ENCODE data around the gene ENO2. TPM values are rescaled to one million over a fixed set of nuclear protein-coding genes. Genes with fewer than 3 reads are reported as not detected.

The ENO2 gene
- polyA plus RNA-seq, 1 of the 3 experiments (the other 2 are of a cell fraction): 50.6 TPM

- Histone ChIP-seq H3K27me3 (ENCODE audit: insufficient read depth) (no peaks in the 10 kb centered on the region), H3K4me1 (ENCODE audit: control insufficient read depth in 1 of 2, insufficient read depth in 2 of 2, low read depth in 1 of 2, low read length in 1 of 2) (peaks cover 6 to 19% of the 10 kb centered on the region in 2 experiments; a peak in 3 of 4 replicates), H3K9me2 (no peaks in the 10 kb centered on the region), H3F3A (replicated peaks; ENCODE audit: insufficient read depth) (peaks cover 59% of the 10 kb centered on the region), H3K27ac (ENCODE audit: low read depth in 2 of 2, low read length in 1 of 2) (peak overlapping the region; percentile 89 to 98), H3K9ac (peak overlapping the region; percentile 72), H4K20me1 (ENCODE audit: insufficient read depth) (no peaks in the 10 kb centered on the region), H3K79me2 (ENCODE audit: insufficient read depth) (peaks cover 22% of the 10 kb centered on the region), H3K9me3 (no peaks in the 10 kb centered on the region), H3K36me3 (replicated peaks in 1 of 2; ENCODE audit: control insufficient read depth in 1 of 2, insufficient read depth in 2 of 2, low read length in 1 of 2) (peaks cover 25 to 29% of the 10 kb centered on the region in 2 experiments), H3K4me3 (ENCODE audit: low read depth in 2 of 2, low read length in 1 of 2) (peak overlapping the region; percentile 67 to 72; a peak in 3 of 4 replicates), H2AFZ (ENCODE audit: low read depth) (no peak overlapping the region), H3K4me2 (peak overlapping the region; percentile 87)
- CTCF ChIA-PET: interaction anchor here (0.6 to 6.5 kb wide), 22 partner anchors 13 to 246 kb away, joined by 3 to 114 read pairs (median 7); partner anchors contain the start of genes ATN1, C1RL, COPS7A and ENO2
- peak; percentile 91 for DNase-seq
- TF ChIP-seq NRF1 (IDR thresholded peaks at IDR 0.05; ENCODE audit: low read depth, low read length): no peak
- no peak for TF ChIP-seq CHD2 (IDR thresholded peaks at IDR 0.05; ENCODE audit: low read length, partially characterized antibody)
- peak; percentile 84 for TF ChIP-seq RFX5 (IDR thresholded peaks at IDR 0.05; ENCODE audit: low read length)
- peak; percentile 54; the same call in 1 of the 2 replicates for TF ChIP-seq TAF1 (IDR thresholded peaks at IDR 0.05; ENCODE audit: borderline replicate concordance, low read depth, low read length)
- no peak for TF ChIP-seq TCF12 (IDR thresholded peaks at IDR 0.05)
- no peak for TF ChIP-seq GATA2 (CRISPR knock-in tag; IDR thresholded peaks at IDR 0.05)
- TF ChIP-seq EZH2phosphoT487 (IDR thresholded peaks at IDR 0.05; ENCODE audit: borderline replicate concordance, low read depth): no peak
- no peak for TF ChIP-seq FOXM1 (IDR thresholded peaks at IDR 0.05; ENCODE audit: low read depth)
- TF ChIP-seq, protein P1, sequence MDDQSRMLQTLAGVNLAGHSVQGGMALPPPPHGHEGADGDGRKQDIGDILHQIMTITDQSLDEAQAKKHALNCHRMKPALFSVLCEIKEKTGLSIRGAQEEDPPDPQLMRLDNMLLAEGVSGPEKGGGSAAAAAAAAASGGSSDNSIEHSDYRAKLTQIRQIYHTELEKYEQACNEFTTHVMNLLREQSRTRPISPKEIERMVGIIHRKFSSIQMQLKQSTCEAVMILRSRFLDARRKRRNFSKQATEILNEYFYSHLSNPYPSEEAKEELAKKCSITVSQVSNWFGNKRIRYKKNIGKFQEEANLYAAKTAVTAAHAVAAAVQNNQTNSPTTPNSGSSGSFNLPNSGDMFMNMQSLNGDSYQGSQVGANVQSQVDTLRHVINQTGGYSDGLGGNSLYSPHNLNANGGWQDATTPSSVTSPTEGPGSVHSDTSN (IDR thresholded peaks at IDR 0.05): peak; percentile 95
- POLR2A ChIA-PET: interaction anchor here (0.6 to 4.6 kb wide), 27 partner anchors 8 to 1841 kb away, joined by 3 to 82 read pairs (median 6); partner anchors contain the start of genes ATN1, C1RL, CDCA3 and COPS7A
- WGBS (ENCODE audit: low lambda C conversion rate): 5% methylated on average over 13 of the region's 13 CpGs
Observed at GRCh38 chr12:6943389-6943721, 29.0 kb downstream of the ENO2 start.

DNA sequence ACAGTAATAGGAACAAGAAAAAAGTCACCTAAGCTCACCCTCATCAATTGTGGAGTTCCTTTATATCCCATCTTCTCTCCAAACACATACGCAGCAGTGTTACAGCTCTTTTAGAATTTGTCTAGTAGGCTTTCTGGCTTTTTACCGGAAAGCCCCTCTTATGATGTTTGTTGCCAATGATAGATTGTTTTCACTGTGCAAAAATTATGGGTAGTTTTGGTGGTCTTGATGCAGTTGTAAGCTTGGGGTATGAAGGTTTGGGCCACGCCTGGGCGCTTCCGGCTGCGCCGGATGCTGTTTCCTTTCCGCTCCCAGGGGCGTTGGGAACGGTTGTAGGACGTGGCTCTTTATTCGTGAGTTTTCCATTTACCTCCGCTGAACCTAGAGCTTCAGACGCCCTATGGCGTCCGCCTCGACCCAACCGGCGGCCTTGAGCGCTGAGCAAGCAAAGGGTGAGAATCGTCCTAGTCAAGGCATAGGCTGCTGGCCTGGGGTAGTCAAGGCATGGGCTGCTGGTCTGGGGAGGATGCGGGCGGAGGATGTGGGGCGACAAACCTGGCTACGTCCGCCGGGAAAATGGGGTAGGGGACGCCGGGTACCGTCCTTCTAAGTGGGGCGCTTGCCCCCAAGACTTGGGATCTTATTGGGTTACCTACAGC is 29.5 kb downstream of the ENO2 start, which contains the start of the genes C12orf57 and RNU7-1:
C12orf57 (plus strand) TSS at position 301 of the 659 bp plus-strand sequence; CDS start at position 401, 100 bp downstream.
RNU7-1 (plus strand) TSS at position 95 of the 659 bp plus-strand sequence.
- Histone ChIP-seq H3K27ac (ENCODE audit: low read depth in 2 of 2, low read length in 1 of 2) (peak within 1 kb of the TSS; percentile 89 to 98), H3K4me2 (peak within 1 kb of the TSS; percentile 87), H3K4me3 (ENCODE audit: low read depth in 2 of 2, low read length in 1 of 2) (peak within 1 kb of the TSS; percentile 67 to 72), H3K27me3 (ENCODE audit: insufficient read depth) (no peaks in the 10 kb centered on the region), H3K4me1 (ENCODE audit: control insufficient read depth in 1 of 2, insufficient read depth in 2 of 2, low read depth in 1 of 2, low read length in 1 of 2) (peaks cover 6 to 14% of the 10 kb centered on the region in 2 experiments; a peak in 3 of 4 replicates), H3K9ac (peak within 1 kb of the TSS; percentile 72), H2AFZ (ENCODE audit: low read depth) (no peak within 1 kb of the TSS), H3K9me2 (no peaks in the 10 kb centered on the region), H3K36me3 (replicated peaks in 1 of 2; ENCODE audit: control insufficient read depth in 1 of 2, insufficient read depth in 2 of 2, low read length in 1 of 2) (peaks cover 22 to 24% of the 10 kb centered on the region in 2 experiments), H4K20me1 (ENCODE audit: insufficient read depth) (no peaks in the 10 kb centered on the region), H3K79me2 (ENCODE audit: insufficient read depth) (peaks cover 17% of the 10 kb centered on the region), H3K9me3 (no peaks in the 10 kb centered on the region), H3F3A (replicated peaks; ENCODE audit: insufficient read depth) (peaks cover 54% of the 10 kb centered on the region)
- peak; percentile 86 for DNase-seq
- CTCF ChIA-PET: interaction anchor here (0.6 to 6.5 kb wide), 43 partner anchors 9 to 268 kb away, joined by 3 to 114 read pairs (median 5); partner anchors contain the start of genes ATN1, C1RL, COPS7A and ENO2
- POLR2A ChIA-PET: interaction anchor here (0.6 to 4.6 kb wide), 32 partner anchors 8 to 1840 kb away, joined by 3 to 82 read pairs (median 5); partner anchors contain the start of genes ATN1, C1R, C1RL and CDCA3
- 4% methylated on average over 15 of the region's 31 CpGs for WGBS (ENCODE audit: low lambda C conversion rate)
- TF ChIP-seq, protein P2, sequence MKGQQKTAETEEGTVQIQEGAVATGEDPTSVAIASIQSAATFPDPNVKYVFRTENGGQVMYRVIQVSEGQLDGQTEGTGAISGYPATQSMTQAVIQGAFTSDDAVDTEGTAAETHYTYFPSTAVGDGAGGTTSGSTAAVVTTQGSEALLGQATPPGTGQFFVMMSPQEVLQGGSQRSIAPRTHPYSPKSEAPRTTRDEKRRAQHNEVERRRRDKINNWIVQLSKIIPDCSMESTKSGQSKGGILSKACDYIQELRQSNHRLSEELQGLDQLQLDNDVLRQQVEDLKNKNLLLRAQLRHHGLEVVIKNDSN (IDR thresholded peaks at IDR 0.05; ENCODE audit: borderline replicate concordance, low read depth): no peak
- TF ChIP-seq TAF1 (IDR thresholded peaks at IDR 0.05; ENCODE audit: borderline replicate concordance, low read depth, low read length) (peak; percentile 39; the same call in 1 of the 2 replicates), MXI1 (IDR thresholded peaks at IDR 0.05; ENCODE audit: low read depth, low read length) (peak; percentile 71), SIN3A (IDR thresholded peaks at IDR 0.05; ENCODE audit: borderline replicate concordance, low read depth, low read length) (peak; percentile 100; the same call in 1 of the 2 replicates)
- TF ChIP-seq, protein P3, sequence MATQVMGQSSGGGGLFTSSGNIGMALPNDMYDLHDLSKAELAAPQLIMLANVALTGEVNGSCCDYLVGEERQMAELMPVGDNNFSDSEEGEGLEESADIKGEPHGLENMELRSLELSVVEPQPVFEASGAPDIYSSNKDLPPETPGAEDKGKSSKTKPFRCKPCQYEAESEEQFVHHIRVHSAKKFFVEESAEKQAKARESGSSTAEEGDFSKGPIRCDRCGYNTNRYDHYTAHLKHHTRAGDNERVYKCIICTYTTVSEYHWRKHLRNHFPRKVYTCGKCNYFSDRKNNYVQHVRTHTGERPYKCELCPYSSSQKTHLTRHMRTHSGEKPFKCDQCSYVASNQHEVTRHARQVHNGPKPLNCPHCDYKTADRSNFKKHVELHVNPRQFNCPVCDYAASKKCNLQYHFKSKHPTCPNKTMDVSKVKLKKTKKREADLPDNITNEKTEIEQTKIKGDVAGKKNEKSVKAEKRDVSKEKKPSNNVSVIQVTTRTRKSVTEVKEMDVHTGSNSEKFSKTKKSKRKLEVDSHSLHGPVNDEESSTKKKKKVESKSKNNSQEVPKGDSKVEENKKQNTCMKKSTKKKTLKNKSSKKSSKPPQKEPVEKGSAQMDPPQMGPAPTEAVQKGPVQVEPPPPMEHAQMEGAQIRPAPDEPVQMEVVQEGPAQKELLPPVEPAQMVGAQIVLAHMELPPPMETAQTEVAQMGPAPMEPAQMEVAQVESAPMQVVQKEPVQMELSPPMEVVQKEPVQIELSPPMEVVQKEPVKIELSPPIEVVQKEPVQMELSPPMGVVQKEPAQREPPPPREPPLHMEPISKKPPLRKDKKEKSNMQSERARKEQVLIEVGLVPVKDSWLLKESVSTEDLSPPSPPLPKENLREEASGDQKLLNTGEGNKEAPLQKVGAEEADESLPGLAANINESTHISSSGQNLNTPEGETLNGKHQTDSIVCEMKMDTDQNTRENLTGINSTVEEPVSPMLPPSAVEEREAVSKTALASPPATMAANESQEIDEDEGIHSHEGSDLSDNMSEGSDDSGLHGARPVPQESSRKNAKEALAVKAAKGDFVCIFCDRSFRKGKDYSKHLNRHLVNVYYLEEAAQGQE (IDR thresholded peaks at IDR 0.05; ENCODE audit: low read depth, low read length): peak; percentile 73
- TF ChIP-seq, protein P4, sequence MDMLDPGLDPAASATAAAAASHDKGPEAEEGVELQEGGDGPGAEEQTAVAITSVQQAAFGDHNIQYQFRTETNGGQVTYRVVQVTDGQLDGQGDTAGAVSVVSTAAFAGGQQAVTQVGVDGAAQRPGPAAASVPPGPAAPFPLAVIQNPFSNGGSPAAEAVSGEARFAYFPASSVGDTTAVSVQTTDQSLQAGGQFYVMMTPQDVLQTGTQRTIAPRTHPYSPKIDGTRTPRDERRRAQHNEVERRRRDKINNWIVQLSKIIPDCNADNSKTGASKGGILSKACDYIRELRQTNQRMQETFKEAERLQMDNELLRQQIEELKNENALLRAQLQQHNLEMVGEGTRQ (IDR thresholded peaks at IDR 0.05; ENCODE audit: borderline replicate concordance, low read depth, low read length): no peak
- TF ChIP-seq, protein P1 (IDR thresholded peaks at IDR 0.05): peak; percentile 25; the same call in 1 of the 2 replicates

Measured in SK-N-SH (cell line).